ENCODE measurements around the gene RAB37.

DNA sequence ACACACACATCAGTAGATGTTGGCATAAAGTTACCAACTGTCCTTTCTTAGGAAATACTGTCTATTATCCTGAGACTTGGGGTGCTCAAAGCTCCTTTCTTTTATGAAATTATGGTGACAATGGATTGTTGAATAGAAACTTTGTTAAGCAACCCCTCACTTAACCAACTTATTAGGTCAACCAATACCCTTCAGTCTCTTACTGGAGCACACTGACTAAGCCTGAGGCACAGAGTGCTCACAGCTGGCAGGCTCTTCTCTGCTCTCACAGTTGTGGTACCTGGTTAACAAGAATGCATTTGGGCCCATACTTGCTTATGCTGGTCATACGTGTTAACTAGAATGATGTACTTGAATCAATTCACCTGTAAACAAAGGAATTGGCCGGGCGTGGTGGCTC lies 49.2 kb upstream of the RAB37 start:
- no peak for TF ChIP-seq CTCF (IDR thresholded peaks at IDR 0.05; ENCODE audit: low read length)
- TF ChIP-seq EZH2 (IDR thresholded peaks at IDR 0.05; ENCODE audit: borderline replicate concordance, low read length): no peak
